GM13977 (cell line): ENCODE data around the gene HADHA.

Experiments
- DNase-seq: peaks from one replicate; pipeline ENCODE4 v3.0.0; 2012; ENCODE audit warnings: low spot score
- CTCF ChIP-seq: IDR thresholded peaks from 2 replicates; pipeline ENCODE4 v1.5.1; 2012; ENCODE audit warnings: mild to moderate bottlenecking, control low read depth; ENCODE audit not compliant: insufficient read depth; ENCODE audit errors: extremely low read depth, missing control alignments
- in situ Hi-C: fragments of 300-500 bp; cut with MboI; formaldehyde crosslinking; loops from one replicate; pipeline ENCODE4 v1.12.0; 2022; ENCODE audit warnings: low sequenced_read_pairs, low pct_unique_long_range_greater_than_20kb, mixed read lengths, inconsistent platforms; ENCODE audit not compliant: unreplicated experiment

HADHA gene

GRCh38 chr2:26196683-26197418 is 47.6 kb downstream of the HADHA start:
- in situ Hi-C loops = no loop called here
- peak; percentile 43 for DNase-seq

GRCh38 chr2:26195040-26195984 is 49.1 kb downstream of the HADHA start:
- no peak for TF ChIP-seq CTCF
- DNase-seq = no peak
- in situ Hi-C loops = no loop called here

More at GRCh38 chr2:26196683-26197418, 47.6 kb downstream of the HADHA start:
- no peak for TF ChIP-seq CTCF

GRCh38 chr2:26193578-26194231 is 50.7 kb downstream of the HADHA start:
- in situ Hi-C loops = no loop called here
- DNase-seq = no peak
- TF ChIP-seq CTCF = no peak

- in situ Hi-C loops = no loop called here
- no peak for TF ChIP-seq CTCF
- DNase-seq = no peak
Observed at GRCh38 chr2:26191316-26192159, 52.9 kb downstream of the HADHA start.

GRCh38 chr2:26190369-26190768 is 54.1 kb downstream of the HADHA start:
- no peak for DNase-seq
- in situ Hi-C loops = no loop called here
- no peak for TF ChIP-seq CTCF
